SK-N-SH (cell line): ENCODE measurements around the gene SLC9A7.

ENCODE experiments used
- FOXJ3 ChIP-seq: sonication (generic); formaldehyde crosslinking; IDR thresholded peaks from 2 replicates; pipeline ENCODE4 v1.5.1; 2020; ENCODE audit warnings: mild to moderate bottlenecking, missing genetic modification reagents
- RAD21 ChIP-seq: IDR thresholded peaks from 2 replicates; pipeline ENCODE4 v1.6.1; 2012; ENCODE audit warnings: mild to moderate bottlenecking, low read length
- TAF1 ChIP-seq: IDR thresholded peaks from 2 replicates; pipeline ENCODE4 v1.6.1; 2012; ENCODE audit warnings: low read depth, mild to moderate bottlenecking, low read length, moderate library complexity, borderline replicate concordance
- YY1 ChIP-seq: IDR thresholded peaks from 2 replicates; pipeline ENCODE4 v1.4.0; 2012; ENCODE audit warnings: low read depth, mild to moderate bottlenecking
- TF ChIP-seq, protein P1 (sequence below): IDR thresholded peaks from 2 replicates; pipeline ENCODE4; 2012
- TF ChIP-seq, protein P2 (sequence below): fragments of 200-600 bp; sonication (generic); IDR thresholded peaks from 2 replicates; pipeline ENCODE4 v1.6.1; 2017; ENCODE audit warnings: antibody characterized with exemption, mild to moderate bottlenecking, moderate library complexity

DNA sequence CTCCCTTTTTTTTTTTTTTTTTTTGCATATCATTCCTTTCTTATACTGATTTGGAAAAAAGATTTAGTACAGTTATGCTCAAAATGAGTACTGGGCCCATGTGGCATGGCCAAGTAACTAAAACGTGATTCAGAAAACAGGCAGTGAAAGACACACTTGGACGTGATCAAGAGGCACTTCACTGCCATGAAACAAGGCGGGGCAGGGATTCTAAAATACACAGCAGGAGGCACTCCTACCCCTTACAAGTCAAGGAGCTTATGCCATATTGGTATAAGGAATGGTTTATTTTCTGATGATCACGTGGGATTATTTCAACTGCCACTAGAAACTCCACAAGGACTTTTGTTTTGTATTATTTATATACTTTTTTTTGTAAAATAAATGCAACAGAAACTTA lies 113.3 kb downstream of the SLC9A7 start:
- TF ChIP-seq RAD21 (no peak), FOXJ3 (CRISPR knock-in tag) (no peak), TAF1 (no peak), YY1 (no peak)
- TF ChIP-seq, protein P1, sequence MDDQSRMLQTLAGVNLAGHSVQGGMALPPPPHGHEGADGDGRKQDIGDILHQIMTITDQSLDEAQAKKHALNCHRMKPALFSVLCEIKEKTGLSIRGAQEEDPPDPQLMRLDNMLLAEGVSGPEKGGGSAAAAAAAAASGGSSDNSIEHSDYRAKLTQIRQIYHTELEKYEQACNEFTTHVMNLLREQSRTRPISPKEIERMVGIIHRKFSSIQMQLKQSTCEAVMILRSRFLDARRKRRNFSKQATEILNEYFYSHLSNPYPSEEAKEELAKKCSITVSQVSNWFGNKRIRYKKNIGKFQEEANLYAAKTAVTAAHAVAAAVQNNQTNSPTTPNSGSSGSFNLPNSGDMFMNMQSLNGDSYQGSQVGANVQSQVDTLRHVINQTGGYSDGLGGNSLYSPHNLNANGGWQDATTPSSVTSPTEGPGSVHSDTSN = no peak
- TF ChIP-seq, protein P2, sequence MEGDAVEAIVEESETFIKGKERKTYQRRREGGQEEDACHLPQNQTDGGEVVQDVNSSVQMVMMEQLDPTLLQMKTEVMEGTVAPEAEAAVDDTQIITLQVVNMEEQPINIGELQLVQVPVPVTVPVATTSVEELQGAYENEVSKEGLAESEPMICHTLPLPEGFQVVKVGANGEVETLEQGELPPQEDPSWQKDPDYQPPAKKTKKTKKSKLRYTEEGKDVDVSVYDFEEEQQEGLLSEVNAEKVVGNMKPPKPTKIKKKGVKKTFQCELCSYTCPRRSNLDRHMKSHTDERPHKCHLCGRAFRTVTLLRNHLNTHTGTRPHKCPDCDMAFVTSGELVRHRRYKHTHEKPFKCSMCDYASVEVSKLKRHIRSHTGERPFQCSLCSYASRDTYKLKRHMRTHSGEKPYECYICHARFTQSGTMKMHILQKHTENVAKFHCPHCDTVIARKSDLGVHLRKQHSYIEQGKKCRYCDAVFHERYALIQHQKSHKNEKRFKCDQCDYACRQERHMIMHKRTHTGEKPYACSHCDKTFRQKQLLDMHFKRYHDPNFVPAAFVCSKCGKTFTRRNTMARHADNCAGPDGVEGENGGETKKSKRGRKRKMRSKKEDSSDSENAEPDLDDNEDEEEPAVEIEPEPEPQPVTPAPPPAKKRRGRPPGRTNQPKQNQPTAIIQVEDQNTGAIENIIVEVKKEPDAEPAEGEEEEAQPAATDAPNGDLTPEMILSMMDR = no peak
